Prostate gland (tissue), 2 donors: ENCODE results near the gene WDR5. TPM values are rescaled to one million over a fixed set of nuclear protein-coding genes. Genes with fewer than 3 reads are reported as not detected.

Experiments
- DNase-seq: peaks from one replicate; pipeline ENCODE4 v3.0.0-alpha.2; 2019; ENCODE audit warnings: low spot score
- H3K27ac ChIP-seq, 2 donors: fragments of 200-600 bp; sonication (generic); 2 replicates each; pipeline ENCODE4 v1.5.1; 2017 to 2019
- H3K27me3 ChIP-seq: fragments of 200-600 bp; sonication (generic); replicated peaks from 2 replicates; pipeline ENCODE4 v1.5.1; 2019; ENCODE audit not compliant: insufficient read depth
- H3K36me3 ChIP-seq, 2 donors: fragments of 200-600 bp; sonication (generic); 1 replicate in 1 of 2; 2 replicates in 1 of 2; pipeline versions ENCODE4 v1.5.1 to v1.8.1; 2017 to 2019
- H3K4me1 ChIP-seq: fragments of 200-600 bp; sonication (generic); replicated peaks from 2 replicates; pipeline ENCODE4 v1.5.1; 2019
- H3K4me3 ChIP-seq, 2 donors: fragments of 200-600 bp; sonication (generic); 2 replicates each; pipeline ENCODE4 v1.5.1; 2017 to 2019
- H3K9me3 ChIP-seq: fragments of 200-600 bp; sonication (generic); 2 replicates; pipeline ENCODE4 v1.5.1; 2017
- CTCF ChIP-seq, 4 experiments: fragments of 200-600 bp in 2 of 4; fragments of 450-650 bp in 2 of 4; sonication (generic) in 2 of 4; IDR thresholded peaks; 1 replicate in 3 of 4; 2 replicates in 1 of 4; pipeline ENCODE4 v1.5.1; 2016 to 2019; ENCODE audit warnings: antibody characterized with exemption in 4 of 4, mild to moderate bottlenecking in 2 of 4, moderate library complexity in 2 of 4
- POLR2A ChIP-seq: fragments of 450-650 bp; IDR thresholded peaks from one replicate; pipeline ENCODE4 v1.6.1; 2016; ENCODE audit warnings: antibody characterized with exemption, mild to moderate bottlenecking
- POLR2AphosphoS5 ChIP-seq: sonication (generic); formaldehyde crosslinking; IDR thresholded peaks from one replicate; pipeline ENCODE4 v1.6.1; 2017; ENCODE audit warnings: antibody characterized with exemption
- WGBS: methylation state at CpG from one replicate; pipeline ENCODE4 v1.1.5; 2018; 5-methylcytosine and 5-hydroxymethylcytosine counted together
- intact Hi-C: fragments of 100-400 bp; cut with DNase I; formaldehyde crosslinking; loops from one replicate; pipeline ENCODE4 v1.14.2; 2022
- total RNA-seq, 2 donors: library from RNA; depleted of rRNA; stranded (reverse); fragments of >200 nt; gene quantifications; one replicate each; pipeline ENCODE4 v1.1.0, GENCODE V29; 2016

Gene WDR5
- total RNA-seq, 2 donors from 2014 or later, result 28.6 to 67.9 TPM

- H3K27me3 ChIP-seq, result no peaks in the 10 kb centered on the region
- WGBS, result 65% methylated on average over 21 of the region's 21 CpGs
- H3K9me3 ChIP-seq, result no peaks in the 10 kb centered on the region
- intact Hi-C loops, result no loop called here
- no peaks in the 10 kb centered on the region for H3K36me3 ChIP-seq
- H3K4me1 ChIP-seq, result no peaks in the 10 kb centered on the region
- no peak overlapping the region for H3K27ac ChIP-seq
- H3K4me3 ChIP-seq, result no peak overlapping the region
- TF ChIP-seq POLR2AphosphoS5 (no peak), POLR2A (no peak), CTCF (IDR thresholded peaks at IDR 0.05) (no peak)
- DNase-seq, result no peak
These were observed 50.7 kb downstream of the WDR5 start for GRCh38 chr9:134186471-134187109.

- no peaks in the 10 kb centered on the region for H3K36me3 ChIP-seq
- H3K4me1 ChIP-seq, result no peaks in the 10 kb centered on the region
- no peaks in the 10 kb centered on the region for H3K27me3 ChIP-seq
- intact Hi-C loops, result no loop called here
- WGBS, result 94% methylated on average over 12 of the region's 12 CpGs
- H3K27ac ChIP-seq, result no peak overlapping the region
- TF ChIP-seq POLR2A (no peak), CTCF (IDR thresholded peaks at IDR 0.05) (no peak), POLR2AphosphoS5 (no peak)
- no peak overlapping the region for H3K4me3 ChIP-seq
- no peak for DNase-seq
- no peaks in the 10 kb centered on the region for H3K9me3 ChIP-seq
These were observed 51.2 kb downstream of the WDR5 start for GRCh38 chr9:134187110-134187531.

- Histone ChIP-seq H3K27ac (no peak overlapping the region), H3K9me3 (no peaks in the 10 kb centered on the region), H3K27me3 (no peaks in the 10 kb centered on the region), H3K4me1 (no peaks in the 10 kb centered on the region), H3K36me3 (no peaks in the 10 kb centered on the region), H3K4me3 (no peak overlapping the region)
- TF ChIP-seq CTCF (IDR thresholded peaks at IDR 0.05), result no peak
- no peak for TF ChIP-seq POLR2A
- TF ChIP-seq POLR2AphosphoS5, result no peak
- intact Hi-C loops, result no loop called here
- no peak for DNase-seq
- 84% methylated on average over 12 of the region's 12 CpGs for WGBS
These were observed 52.1 kb downstream of the WDR5 start for GRCh38 chr9:134187891-134188385.

- DNase-seq, result no peak
- Histone ChIP-seq H3K27me3 (no peaks in the 10 kb centered on the region), H3K4me1 (no peaks in the 10 kb centered on the region), H3K27ac (no peak overlapping the region), H3K4me3 (no peak overlapping the region), H3K9me3 (no peaks in the 10 kb centered on the region), H3K36me3 (no peaks in the 10 kb centered on the region)
- 53% methylated on average over 23 of the region's 23 CpGs for WGBS
- TF ChIP-seq CTCF (IDR thresholded peaks at IDR 0.05), result no peak
- TF ChIP-seq POLR2AphosphoS5, result no peak
- no peak for TF ChIP-seq POLR2A
- intact Hi-C loops, result no loop called here
These were observed 52.7 kb downstream of the WDR5 start for GRCh38 chr9:134188386-134189144.

- Histone ChIP-seq H3K36me3 (no peaks in the 10 kb centered on the region), H3K9me3 (no peaks in the 10 kb centered on the region), H3K27me3 (no peaks in the 10 kb centered on the region), H3K27ac (no peak overlapping the region), H3K4me3 (no peak overlapping the region), H3K4me1 (no peaks in the 10 kb centered on the region)
- TF ChIP-seq CTCF (IDR thresholded peaks at IDR 0.05), result no peak
- no peak for TF ChIP-seq POLR2A
- TF ChIP-seq POLR2AphosphoS5, result no peak
- intact Hi-C loops, result no loop called here
- WGBS, result 40% methylated on average over 15 of the region's 15 CpGs
- DNase-seq, result no peak
These were observed 53.2 kb downstream of the WDR5 start for GRCh38 chr9:134189145-134189469.
